Measurements from ENCODE around the gene RASEF.

The RASEF gene

DNA sequence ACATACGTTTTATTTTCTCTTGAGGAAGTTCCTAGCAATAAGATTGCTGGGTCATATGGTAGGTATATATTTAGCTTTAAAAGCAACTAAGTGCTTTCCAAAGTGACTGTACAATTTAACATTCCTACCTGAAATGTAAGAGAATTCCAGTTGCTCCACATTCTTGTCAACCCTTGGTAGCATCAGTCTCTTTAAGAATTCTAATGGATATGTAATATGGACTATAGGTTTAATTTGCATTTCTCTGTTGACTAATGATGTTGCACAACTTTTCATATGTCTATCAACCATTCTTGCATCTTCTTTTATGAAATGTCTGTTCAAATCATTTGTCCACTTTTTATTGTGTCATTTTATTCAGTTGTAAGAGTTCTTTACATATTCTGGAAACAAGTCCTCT lies 6.7 kb upstream of the RASEF start:
- Histone ChIP-seq H3K27ac (no peak overlapping the region), H3K4me1 (ENCODE audit: low read depth, poor library complexity, severe bottlenecking) (no peaks in the 10 kb centered on the region), H3K27me3 (ENCODE audit: insufficient read depth, low read depth) (no peaks in the 10 kb centered on the region), H4K20me1 (ENCODE audit: insufficient read depth) (no peaks in the 10 kb centered on the region), H3K4me3 (IDR thresholded peaks at IDR 0.05; ENCODE audit: insufficient read depth, low read depth, low read length) (no peak overlapping the region), H3K79me2 (ENCODE audit: insufficient read depth, low read depth) (no peaks in the 10 kb centered on the region), H3K9ac (no peak overlapping the region), H3K36me3 (ENCODE audit: insufficient read depth) (no peaks in the 10 kb centered on the region), H2AFZ (ENCODE audit: low read depth) (no peak overlapping the region), H3K4me2 (no peak overlapping the region)
- TF ChIP-seq, protein P1, sequence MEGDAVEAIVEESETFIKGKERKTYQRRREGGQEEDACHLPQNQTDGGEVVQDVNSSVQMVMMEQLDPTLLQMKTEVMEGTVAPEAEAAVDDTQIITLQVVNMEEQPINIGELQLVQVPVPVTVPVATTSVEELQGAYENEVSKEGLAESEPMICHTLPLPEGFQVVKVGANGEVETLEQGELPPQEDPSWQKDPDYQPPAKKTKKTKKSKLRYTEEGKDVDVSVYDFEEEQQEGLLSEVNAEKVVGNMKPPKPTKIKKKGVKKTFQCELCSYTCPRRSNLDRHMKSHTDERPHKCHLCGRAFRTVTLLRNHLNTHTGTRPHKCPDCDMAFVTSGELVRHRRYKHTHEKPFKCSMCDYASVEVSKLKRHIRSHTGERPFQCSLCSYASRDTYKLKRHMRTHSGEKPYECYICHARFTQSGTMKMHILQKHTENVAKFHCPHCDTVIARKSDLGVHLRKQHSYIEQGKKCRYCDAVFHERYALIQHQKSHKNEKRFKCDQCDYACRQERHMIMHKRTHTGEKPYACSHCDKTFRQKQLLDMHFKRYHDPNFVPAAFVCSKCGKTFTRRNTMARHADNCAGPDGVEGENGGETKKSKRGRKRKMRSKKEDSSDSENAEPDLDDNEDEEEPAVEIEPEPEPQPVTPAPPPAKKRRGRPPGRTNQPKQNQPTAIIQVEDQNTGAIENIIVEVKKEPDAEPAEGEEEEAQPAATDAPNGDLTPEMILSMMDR (conservative IDR thresholded peaks at IDR 0.05; ENCODE audit: low read depth, low read length), result no peak

DNA sequence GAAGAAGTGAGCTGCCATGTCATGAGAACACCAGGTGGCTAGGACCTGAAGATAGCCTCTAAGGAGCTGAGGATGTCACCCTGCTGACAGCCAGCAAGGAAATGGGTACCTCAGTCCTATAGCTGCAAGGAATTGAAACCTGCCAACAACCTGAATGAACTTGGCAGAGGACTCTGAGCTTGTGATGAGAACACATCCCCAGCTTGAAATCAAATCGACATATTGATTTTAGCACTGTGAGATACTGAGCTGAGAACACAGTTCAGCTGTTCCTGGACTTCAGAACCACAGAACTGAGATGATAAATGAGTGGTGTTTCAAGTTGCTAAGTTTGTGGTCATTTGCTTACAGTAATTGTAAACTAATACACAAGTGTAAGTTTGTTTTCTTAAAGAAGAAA lies 5.5 kb upstream of the RASEF start:
- no peak overlapping the region for H2AFZ ChIP-seq (ENCODE audit: low read depth)
- no peaks in the 10 kb centered on the region for H3K79me2 ChIP-seq (ENCODE audit: insufficient read depth, low read depth)
- no peak overlapping the region for H3K4me3 ChIP-seq (IDR thresholded peaks at IDR 0.05; ENCODE audit: insufficient read depth, low read depth, low read length)
- no peaks in the 10 kb centered on the region for H4K20me1 ChIP-seq (ENCODE audit: insufficient read depth)
- H3K27ac ChIP-seq, result no peak overlapping the region
- no peak overlapping the region for H3K9ac ChIP-seq
- TF ChIP-seq, protein P1 (conservative IDR thresholded peaks at IDR 0.05; ENCODE audit: low read depth, low read length), result no peak
- H3K27me3 ChIP-seq (ENCODE audit: insufficient read depth, low read depth), result no peaks in the 10 kb centered on the region
- H3K4me2 ChIP-seq, result no peak overlapping the region
- H3K36me3 ChIP-seq (ENCODE audit: insufficient read depth), result no peaks in the 10 kb centered on the region
- no peaks in the 10 kb centered on the region for H3K4me1 ChIP-seq (ENCODE audit: low read depth, poor library complexity, severe bottlenecking)

DNA sequence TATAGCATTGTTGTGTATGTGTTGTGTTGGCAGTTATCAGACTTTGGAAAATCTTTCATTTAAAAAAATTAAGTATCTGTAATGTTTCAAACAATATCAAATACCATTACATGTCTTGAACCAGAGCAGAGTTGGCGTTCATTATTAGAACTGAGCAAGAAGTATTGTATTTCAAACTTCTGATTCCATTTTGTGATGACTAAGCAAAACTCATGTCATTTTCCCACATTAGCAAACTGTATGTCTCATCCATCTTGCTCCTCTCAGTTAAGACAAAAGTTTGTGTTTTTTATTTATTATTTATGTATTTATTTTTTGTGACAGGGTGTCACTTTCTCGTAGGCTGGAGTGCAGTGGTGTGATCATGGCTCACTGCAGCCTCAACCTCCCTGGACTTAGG lies 4.6 kb upstream of the RASEF start:
- no peak overlapping the region for H2AFZ ChIP-seq (ENCODE audit: low read depth)
- H3K4me1 ChIP-seq (ENCODE audit: low read depth, poor library complexity, severe bottlenecking), result no peaks in the 10 kb centered on the region
- H3K4me3 ChIP-seq (IDR thresholded peaks at IDR 0.05; ENCODE audit: insufficient read depth, low read depth, low read length), result no peak overlapping the region
- H3K9ac ChIP-seq, result no peak overlapping the region
- H4K20me1 ChIP-seq (ENCODE audit: insufficient read depth), result no peaks in the 10 kb centered on the region
- no peak overlapping the region for H3K27ac ChIP-seq
- no peaks in the 10 kb centered on the region for H3K27me3 ChIP-seq (ENCODE audit: insufficient read depth, low read depth)
- H3K4me2 ChIP-seq, result no peak overlapping the region
- TF ChIP-seq, protein P1 (conservative IDR thresholded peaks at IDR 0.05; ENCODE audit: low read depth, low read length), result no peak
- no peaks in the 10 kb centered on the region for H3K36me3 ChIP-seq (ENCODE audit: insufficient read depth)
- H3K79me2 ChIP-seq (ENCODE audit: insufficient read depth, low read depth), result no peaks in the 10 kb centered on the region

DNA sequence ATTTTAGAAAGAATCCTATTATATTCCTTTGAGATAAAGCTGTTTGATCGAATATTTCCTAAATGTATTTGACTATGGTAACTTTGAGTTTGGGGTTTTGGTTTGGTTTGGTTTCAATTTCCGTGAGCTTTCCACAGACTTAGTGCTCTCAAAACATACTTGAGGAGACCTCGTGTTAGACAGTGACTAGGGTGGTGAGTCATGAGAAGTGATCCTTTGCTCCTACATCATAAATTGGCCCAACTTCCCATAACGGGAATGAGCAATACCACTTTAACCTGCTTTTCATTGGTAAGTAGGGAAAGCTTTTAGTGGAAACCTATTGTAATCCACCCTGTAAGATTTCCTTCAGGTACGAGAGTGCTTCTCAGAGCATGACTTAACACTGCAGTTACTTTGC lies 3.8 kb upstream of the RASEF start:
- Histone ChIP-seq H3K36me3 (ENCODE audit: insufficient read depth) (no peaks in the 10 kb centered on the region), H3K27ac (no peak overlapping the region), H3K4me1 (ENCODE audit: low read depth, poor library complexity, severe bottlenecking) (no peaks in the 10 kb centered on the region), H3K4me2 (no peak overlapping the region), H3K9ac (no peak overlapping the region), H3K27me3 (ENCODE audit: insufficient read depth, low read depth) (no peaks in the 10 kb centered on the region), H4K20me1 (ENCODE audit: insufficient read depth) (no peaks in the 10 kb centered on the region), H3K4me3 (IDR thresholded peaks at IDR 0.05; ENCODE audit: insufficient read depth, low read depth, low read length) (no peak overlapping the region), H2AFZ (ENCODE audit: low read depth) (no peak overlapping the region), H3K79me2 (ENCODE audit: insufficient read depth, low read depth) (no peaks in the 10 kb centered on the region)
- TF ChIP-seq, protein P1 (conservative IDR thresholded peaks at IDR 0.05; ENCODE audit: low read depth, low read length), result no peak

DNA sequence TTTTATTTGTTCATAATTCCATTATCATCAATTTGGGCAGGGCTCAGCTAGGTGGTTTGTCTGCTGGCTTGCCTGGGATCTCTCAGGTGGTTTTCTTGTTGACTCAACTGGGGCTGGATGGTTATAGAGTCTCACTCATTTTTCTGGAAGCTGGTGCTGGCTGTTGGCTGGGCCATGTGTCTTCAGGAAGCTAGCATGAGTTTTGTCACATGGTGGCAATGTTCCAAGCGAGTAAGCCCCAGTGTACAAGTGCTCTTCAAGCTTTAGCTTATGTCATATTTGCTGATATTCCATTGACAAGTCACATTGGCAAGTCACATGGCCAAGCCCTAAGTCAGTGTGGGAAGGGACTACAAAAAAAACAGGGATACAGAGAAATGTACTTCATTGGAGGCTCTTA lies 2.3 kb upstream of the RASEF start:
- H3K9ac ChIP-seq, result no peak overlapping the region
- no peaks in the 10 kb centered on the region for H3K27me3 ChIP-seq (ENCODE audit: insufficient read depth, low read depth)
- H2AFZ ChIP-seq (ENCODE audit: low read depth), result no peak overlapping the region
- H3K36me3 ChIP-seq (ENCODE audit: insufficient read depth), result no peaks in the 10 kb centered on the region
- TF ChIP-seq, protein P1 (conservative IDR thresholded peaks at IDR 0.05; ENCODE audit: low read depth, low read length), result no peak
- H4K20me1 ChIP-seq (ENCODE audit: insufficient read depth), result no peaks in the 10 kb centered on the region
- H3K79me2 ChIP-seq (ENCODE audit: insufficient read depth, low read depth), result no peaks in the 10 kb centered on the region
- H3K4me1 ChIP-seq (ENCODE audit: low read depth, poor library complexity, severe bottlenecking), result no peaks in the 10 kb centered on the region
- H3K27ac ChIP-seq, result no peak overlapping the region
- H3K4me3 ChIP-seq (IDR thresholded peaks at IDR 0.05; ENCODE audit: insufficient read depth, low read depth, low read length), result no peak overlapping the region
- no peak overlapping the region for H3K4me2 ChIP-seq
